ENCODE measurements around the gene CYP1B1.
"Not testable (repeated sequence)": the region's sequence is repeated elsewhere in the genome, so short reads cannot be mapped to it uniquely, and the experiment has no call there.

The CYP1B1 gene
- 0 to 0.81 reads per million in 2 donors for total RNA-seq

- DNase-seq: peak in 1 of 5 experiments; percentile 40
Measured at GRCh38 chr2:38075507-38076151, at the start of gene CYP1B1. CYP1B1 (minus strand) TSS chr2:38076151; CDS start chr2:38075388, 763 bp downstream.

GRCh38 chr2:38125007-38125406, 49.1 kb upstream of the CYP1B1 start:
- no peak for DNase-seq

GRCh38 chr2:38123911-38124310, 48.0 kb upstream of the CYP1B1 start:
- DNase-seq: no peak

GRCh38 chr2:38122344-38122743, 46.4 kb upstream of the CYP1B1 start:
- no peak for DNase-seq

GRCh38 chr2:38121481-38121880, 45.5 kb upstream of the CYP1B1 start:
- DNase-seq: no peak

GRCh38 chr2:38120829-38121228, 44.9 kb upstream of the CYP1B1 start:
- no peak for DNase-seq

GRCh38 chr2:38120264-38120592, 44.3 kb upstream of the CYP1B1 start:
- no peak for DNase-seq

GRCh38 chr2:38116762-38117161, 40.8 kb upstream of the CYP1B1 start:
- no peak for DNase-seq

- DNase-seq: peak in 3 of 5 experiments; percentile 22 to 71 (median 56)
Measured at GRCh38 chr2:38115216-38116032, 39.5 kb upstream of the CYP1B1 start.

GRCh38 chr2:38113981-38114708, 38.2 kb upstream of the CYP1B1 start:
- no peak for DNase-seq

- no peak for DNase-seq
Measured at GRCh38 chr2:38113051-38113450, 37.1 kb upstream of the CYP1B1 start.

- DNase-seq: not testable (repeated sequence)
Measured at GRCh38 chr2:38111350-38111749, 35.4 kb upstream of the CYP1B1 start.

- no peak for DNase-seq
Measured at GRCh38 chr2:38109732-38110181, 33.8 kb upstream of the CYP1B1 start.

GRCh38 chr2:38108907-38109731, 33.2 kb upstream of the CYP1B1 start:
- peak in 1 of 5 experiments; percentile 46 for DNase-seq

GRCh38 chr2:38107738-38108410, 31.9 kb upstream of the CYP1B1 start:
- DNase-seq: no peak

- DNase-seq: peak in 1 of 5 experiments; percentile 51
Measured at GRCh38 chr2:38106405-38107094, 30.6 kb upstream of the CYP1B1 start.

- DNase-seq: no peak
Measured at GRCh38 chr2:38105922-38106321, 30.0 kb upstream of the CYP1B1 start.

GRCh38 chr2:38104598-38104997, 28.6 kb upstream of the CYP1B1 start:
- DNase-seq: no peak

GRCh38 chr2:38100328-38100727, 24.4 kb upstream of the CYP1B1 start:
- no peak for DNase-seq

- no peak for DNase-seq
Measured at GRCh38 chr2:38099099-38100028, 23.4 kb upstream of the CYP1B1 start.

Measured in T-helper 2 cell (primary cell).